Measurements from ENCODE around the gene CDS2. TPM values are rescaled to one million over a fixed set of nuclear protein-coding genes. Genes with fewer than 3 reads are reported as not detected.

Gene CDS2
- total and polyA plus RNA-seq, 2 of the 13 experiments (the other 11 are each of a cell fraction or from before 2014, with no cell fraction given): 81.3 to 153 TPM

GRCh38 chr20:5095931-5096330 is 30.9 kb upstream of the CDS2 start:
- TF ChIP-seq ZMYM3 (CRISPR knock-in tag; IDR thresholded peaks at IDR 0.05): 0 out of 2 replicates have a peak, but pooled peaks have one; percentile 4
- 0 out of 2 replicates have a peak, but pooled peaks have one; percentile 24 for TF ChIP-seq EED (CRISPR knock-in tag; IDR thresholded peaks at IDR 0.05)
- TF ChIP-seq PPARG (CRISPR knock-in tag; conservative IDR thresholded peaks at IDR 0.05): no peak
- TF ChIP-seq ZBTB3 (CRISPR knock-in tag; IDR thresholded peaks at IDR 0.05; ENCODE audit: borderline replicate concordance, low read depth): no peak
- no peak for TF ChIP-seq CENPX (CRISPR knock-in tag; IDR thresholded peaks at IDR 0.05)
- no peak for TF ChIP-seq JUND (CRISPR knock-in tag; IDR thresholded peaks at IDR 0.05)
- TF ChIP-seq AGO2 (optimal IDR thresholded peaks at IDR 0.05; ENCODE audit: low read depth, low read length): peak; percentile 81
- no peak for TF ChIP-seq ZNF558 (CRISPR knock-in tag; IDR thresholded peaks at IDR 0.05; ENCODE audit: borderline replicate concordance)
- 0 out of 2 replicates have a peak, but pooled peaks have one; percentile 32 for TF ChIP-seq ZNF431 (CRISPR knock-in tag; IDR thresholded peaks at IDR 0.05; ENCODE audit: borderline replicate concordance, low read depth)
- TF ChIP-seq THAP7 (CRISPR knock-in tag; IDR thresholded peaks at IDR 0.05): no peak
- in situ Hi-C loops (cut with HindIII; ENCODE audit: extremely low pct_ligation_motif_present, low pct_unique_long_range_greater_than_20kb) (loop anchor here (10.0 kb wide), 1 partner anchor 491 kb away; no protein-coding TSS in a partner anchor), intact Hi-C loops (cut with micrococcal nuclease; ENCODE audit: unreplicated experiment) (no loop called here)
- FAIRE-seq: no peak
- no peaks in the 10 kb centered on the region for H4K20me1 ChIP-seq (ENCODE audit: insufficient read depth, low read length)
- H2AFZ ChIP-seq (ENCODE audit: low read length): no peak overlapping the region
- WGBS (ENCODE audit: low lambda C conversion rate): 100% methylated on average over 3 of the region's 3 CpGs
- H3K4me2 ChIP-seq (ENCODE audit: low read depth, low read length): no peak overlapping the region
- ChIA-PET CTCF (ENCODE audit: low intra/inter-chr PET ratio, low total read pairs) (no interaction called here), POLR2A (interaction anchor here (1.3 kb wide), 1 partner anchor 15 kb away, joined by 4 read pairs; no protein-coding TSS in a partner anchor)
- H3K27ac ChIP-seq (ENCODE audit: extremely low read length, insufficient read depth, low read length): no peak overlapping the region
- BruUV-seq (replicated peaks): no TSS peak
- no peaks in the 10 kb centered on the region for H3K9me3 ChIP-seq (ENCODE audit: low read length)
- H3K9ac ChIP-seq (ENCODE audit: insufficient read depth, low read depth, low read length): no peak overlapping the region
- peaks cover 8 to 38% of the 10 kb centered on the region in 2 experiments for H3K36me3 ChIP-seq (replicated peaks in 1 of 2; ENCODE audit: control insufficient read depth in 1 of 2, insufficient read depth in 2 of 2, low read length in 2 of 2)
- no peaks in the 10 kb centered on the region for H3K79me2 ChIP-seq (ENCODE audit: insufficient read depth, low read length)
- no peak overlapping the region for H3K4me3 ChIP-seq (replicated peaks in 1 of 3; ENCODE audit: insufficient read depth in 1 of 3, low read depth in 2 of 3, low read length in 3 of 3)
- DNase-seq (ENCODE audit: low spot score): no peak
- H3K27me3 ChIP-seq (ENCODE audit: control insufficient read depth in 1 of 2, insufficient read depth in 2 of 2, low read length in 2 of 2): no peaks in the 10 kb centered on the region
- no peaks in the 10 kb centered on the region for H3K4me1 ChIP-seq (ENCODE audit: insufficient read depth, low read length)
- peak; percentile 31 for ATAC-seq

Measured in HepG2 (cell line).